Measurements from ENCODE around the gene DDX52.

DNA sequence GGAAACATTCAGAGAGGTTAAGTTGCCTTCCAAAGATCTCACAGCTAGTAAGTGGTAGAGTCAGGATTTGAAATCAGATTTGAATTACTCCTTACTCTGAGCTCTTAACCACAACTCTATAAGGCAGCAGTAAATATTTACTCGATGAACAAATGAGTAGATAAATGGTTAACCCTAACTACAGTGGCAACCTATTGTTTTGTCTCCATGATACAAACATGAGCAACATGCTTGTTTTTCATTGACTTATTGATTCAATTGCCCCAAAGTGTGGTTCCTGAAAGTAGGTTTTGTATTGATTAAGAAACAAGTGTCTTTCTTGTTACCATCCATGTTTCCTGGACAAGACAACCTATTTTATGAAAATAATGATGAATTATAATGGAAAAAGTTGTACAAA, 34.8 kb upstream of the DDX52 start:
- TF ChIP-seq FOXK2 (IDR thresholded peaks at IDR 0.05) (no peak), FOXM1 (IDR thresholded peaks at IDR 0.05; ENCODE audit: borderline replicate concordance) (no peak), BHLHE40 (IDR thresholded peaks at IDR 0.05; ENCODE audit: borderline replicate concordance) (no peak), LEF1 (IDR thresholded peaks at IDR 0.05; ENCODE audit: borderline replicate concordance) (no peak), NFRKB (IDR thresholded peaks at IDR 0.05) (no peak), PKNOX1 (IDR thresholded peaks at IDR 0.05) (no peak)

Measured in HEK293T (cell line).